GM23338 (cell line): ENCODE data around the gene PLOD3. TPM values are rescaled to one million over a fixed set of nuclear protein-coding genes. Genes with fewer than 3 reads are reported as not detected.
A peak's percentile ranks its signal among the peaks of the same experiment; 100 is the strongest.

Experiments used
- ATAC-seq: fragments of 200-7000 bp; cut with Tn5 transposase; 3 replicates; pipeline ENCODE4 v1.9.1; 2020
- DNase-seq: peaks from one replicate; pipeline ENCODE4 v3.0.0-alpha.2; 2015; ENCODE audit warnings: low spot score
- H2AFZ ChIP-seq: fragments of 200-600 bp; sonication (generic); 2 replicates; pipeline ENCODE4 v1.8.0; 2016; ENCODE audit warnings: antibody characterized with exemption, mild to moderate bottlenecking, moderate library complexity
- H3F3A ChIP-seq: fragments of 200-600 bp; sonication (generic); replicated peaks from 2 replicates; pipeline ENCODE4 v1.8.0; 2017; ENCODE audit warnings: antibody characterized with exemption, mixed run types, low read depth
- H3K27ac ChIP-seq: fragments of 200-600 bp; sonication (generic); 2 replicates; pipeline ENCODE4 v1.6.1; 2016; ENCODE audit warnings: low read depth
- H3K27me3 ChIP-seq: fragments of 200-600 bp; sonication (generic); 2 replicates; pipeline ENCODE4 v1.8.0; 2016; ENCODE audit warnings: mild to moderate bottlenecking, mixed run types, moderate library complexity; ENCODE audit not compliant: insufficient read depth
- H3K36me3 ChIP-seq: fragments of 200-600 bp; sonication (generic); 2 replicates; pipeline ENCODE4 v1.8.0; 2016; ENCODE audit warnings: mild to moderate bottlenecking; ENCODE audit not compliant: insufficient read depth
- H3K4me1 ChIP-seq: fragments of 200-600 bp; sonication (generic); 2 replicates; pipeline ENCODE4 v1.8.0; 2016; ENCODE audit warnings: mild to moderate bottlenecking, moderate library complexity; ENCODE audit not compliant: insufficient read depth
- H3K4me2 ChIP-seq: fragments of 200-600 bp; sonication (generic); 2 replicates; pipeline ENCODE4 v1.7.1; 2017; ENCODE audit warnings: mixed run types
- H3K4me3 ChIP-seq: fragments of 200-600 bp; sonication (generic); 2 replicates; pipeline ENCODE4 v1.6.1; 2016; ENCODE audit warnings: mixed run types
- H3K79me2 ChIP-seq: fragments of 200-600 bp; sonication (generic); replicated peaks from 2 replicates; pipeline ENCODE4 v1.8.0; 2017; ENCODE audit warnings: mild to moderate bottlenecking; ENCODE audit not compliant: insufficient read depth
- H3K9me2 ChIP-seq: fragments of 200-600 bp; sonication (generic); 2 replicates; pipeline ENCODE4 v1.8.0; 2017; ENCODE audit not compliant: insufficient read depth
- H4K20me1 ChIP-seq: fragments of 200-600 bp; sonication (generic); replicated peaks from 2 replicates; pipeline ENCODE4 v1.8.0; 2017; ENCODE audit warnings: mild to moderate bottlenecking; ENCODE audit not compliant: insufficient read depth
- H3K27ac Mint-ChIP-seq: 2 replicates; pipeline ENCODE4 v1.8.0; 2020; ENCODE audit warnings: inconsistent platforms, mild to moderate bottlenecking, moderate library complexity, mixed read lengths
- H3K27me3 Mint-ChIP-seq: 3 replicates; pipeline ENCODE4 v1.8.0; 2022; ENCODE audit warnings: low read depth, mild to moderate bottlenecking, moderate library complexity, mixed read lengths, inconsistent platforms; ENCODE audit not compliant: insufficient read depth, poor library complexity
- H3K36me3 Mint-ChIP-seq: 3 replicates; pipeline ENCODE4 v1.8.0; 2021; ENCODE audit warnings: low read depth, mild to moderate bottlenecking, inconsistent platforms, moderate library complexity, mixed read lengths
- H3K4me1 Mint-ChIP-seq: 3 replicates; pipeline ENCODE4 v1.8.0; 2020; ENCODE audit warnings: mild to moderate bottlenecking, inconsistent platforms, mixed read lengths
- H3K4me3 Mint-ChIP-seq: 3 replicates; pipeline ENCODE4 v1.8.0; 2021; ENCODE audit warnings: moderate library complexity, mild to moderate bottlenecking, inconsistent platforms, mixed read lengths
- H3K9me3 Mint-ChIP-seq: 3 replicates; pipeline ENCODE4 v1.8.0; 2020; ENCODE audit warnings: moderate library complexity, mild to moderate bottlenecking, inconsistent platforms, mixed read lengths
- CREB1 ChIP-seq: fragments of 250-450 bp; sonication (Bioruptor Pico); IDR thresholded peaks from 2 replicates; pipeline ENCODE4 v1.5.0; 2020; ENCODE audit warnings: low read depth, mild to moderate bottlenecking, moderate library complexity
- CTCF ChIP-seq, 2 experiments: fragments of 200-600 bp in 1 of 2; sonication (generic) in 1 of 2; conservative IDR thresholded peaks; 2 replicates each; pipeline versions ENCODE4 v1.5.1 to v1.6.1; 2016 to 2017; ENCODE audit warnings: antibody characterized with exemption in 2 of 2, low read depth in 2 of 2, mild to moderate bottlenecking in 2 of 2, moderate library complexity in 1 of 2
- ETS1 ChIP-seq: IDR thresholded peaks from 2 replicates; pipeline ENCODE4 v1.6.1; 2016; ENCODE audit warnings: antibody characterized with exemption
- NANOG ChIP-seq: IDR thresholded peaks from 2 replicates; pipeline ENCODE4 v1.6.1; 2016; ENCODE audit warnings: antibody characterized with exemption, borderline replicate concordance
- STAT1 ChIP-seq: IDR thresholded peaks from one replicate; pipeline ENCODE4 v1.6.1; 2016; ENCODE audit warnings: antibody characterized with exemption; ENCODE audit not compliant: unreplicated experiment
- ZNF114 ChIP-seq: fragments of 250-450 bp; sonication (Bioruptor Pico); IDR thresholded peaks from 2 replicates; pipeline ENCODE4 v1.5.0; 2020; ENCODE audit warnings: mild to moderate bottlenecking, moderate library complexity
- ZNF331 ChIP-seq: fragments of 250-450 bp; sonication (Bioruptor Pico); IDR thresholded peaks from 2 replicates; pipeline ENCODE4 v1.5.0; 2020; ENCODE audit warnings: low read depth, mild to moderate bottlenecking, moderate library complexity
- polyA plus RNA-seq: library from polyadenylated mRNA; unstranded; fragments of >200 nt; fragmentation: Nextera tagmentation; extraction: Ambion mirVana; gene quantifications from 2 replicates; pipeline ENCODE4 v1.2.1, GENCODE V29; 2016
- total RNA-seq: library from RNA; depleted of rRNA; stranded (reverse); fragments of >200 nt; shearing (Covaris generic); gene quantifications from 2 replicates; pipeline ENCODE4 v1.2.3, GENCODE V29; 2014

Gene PLOD3
- total and polyA plus RNA-seq, 2 experiments from 2014 or later, result 35.2 to 40.7 TPM

GRCh38 chr7:101197991-101198390 is 19.4 kb downstream of the PLOD3 start (continued):
- TF ChIP-seq ZNF114 (CRISPR knock-in tag) (no peak), NANOG (no peak), CREB1 (CRISPR knock-in tag) (no peak), ZNF331 (CRISPR knock-in tag) (no peak), STAT1 (no peak), ETS1 (no peak)

- Histone ChIP-seq H3K27ac (no peak overlapping the region), H3K79me2 (no peaks in the 10 kb centered on the region), H3K27me3 (peaks cover 7% of the 10 kb centered on the region; the same call in 1 of the 2 replicates), H3F3A (peaks cover 4% of the 10 kb centered on the region; the same call in 1 of the 2 replicates), H3K9me2 (no peaks in the 10 kb centered on the region), H3K4me1 (peaks cover 10% of the 10 kb centered on the region), H3K36me3 (no peaks in the 10 kb centered on the region), H3K4me2 (no peak overlapping the region), H2AFZ (no peak overlapping the region), H3K4me3 (no peak overlapping the region), H4K20me1 (no peaks in the 10 kb centered on the region)
- Mint-ChIP-seq H3K4me1 (peaks cover 13% of the 10 kb centered on the region), H3K4me3 (no peak overlapping the region), H3K27me3 (peaks cover 12% of the 10 kb centered on the region), H3K27ac (no peak overlapping the region), H3K9me3 (peaks cover 5% of the 10 kb centered on the region; the same call in 2 of the 3 replicates), H3K36me3 (no peaks in the 10 kb centered on the region)
- TF ChIP-seq ZNF114 (CRISPR knock-in tag), result no peak
- peak in 1 of 2 experiments; percentile 18; a peak in 1 of 4 replicates for TF ChIP-seq CTCF (conservative IDR thresholded peaks at IDR 0.05; ENCODE audit: low read depth in 2 of 2)
- ATAC-seq (no peak), DNase-seq (no peak)
Measured at GRCh38 chr7:101195884-101196283, 21.5 kb downstream of the PLOD3 start.

GRCh38 chr7:101189109-101189508 is 28.3 kb downstream of the PLOD3 start:
- H3K4me3 ChIP-seq, result no peak overlapping the region
- no peak overlapping the region for H3K4me3 Mint-ChIP-seq
- no peaks in the 10 kb centered on the region for H3K9me2 ChIP-seq
- H3K27me3 ChIP-seq, result no peaks in the 10 kb centered on the region
- H3K4me1 Mint-ChIP-seq, result no peaks in the 10 kb centered on the region
- H3F3A ChIP-seq, result 0 out of 2 replicates have a peak, but pooled peaks cover 4% of the 10 kb centered on the region
- no peak overlapping the region for H2AFZ ChIP-seq
- no peak for TF ChIP-seq NANOG
- H3K79me2 ChIP-seq, result no peaks in the 10 kb centered on the region
- DNase-seq (no peak), ATAC-seq (no peak)
- H3K36me3 ChIP-seq, result no peaks in the 10 kb centered on the region
- H3K36me3 Mint-ChIP-seq, result no peaks in the 10 kb centered on the region
- H3K27me3 Mint-ChIP-seq, result peaks cover 6% of the 10 kb centered on the region
- no peaks in the 10 kb centered on the region for H4K20me1 ChIP-seq
- no peak overlapping the region for H3K27ac Mint-ChIP-seq
- H3K4me2 ChIP-seq, result no peak overlapping the region
- H3K27ac ChIP-seq, result no peak overlapping the region
- peaks cover 5% of the 10 kb centered on the region; the same call in 2 of the 3 replicates for H3K9me3 Mint-ChIP-seq
- no peaks in the 10 kb centered on the region for H3K4me1 ChIP-seq
